Fibroblast of lung (primary cell): ENCODE measurements around the gene SLC22A1.

Experiments used
- CTCF ChIP-seq, 2 donors: IDR thresholded peaks in 1 of 2; conservative IDR thresholded peaks in 1 of 2; 1 replicate in 1 of 2; 2 replicates in 1 of 2; pipeline ENCODE4 v1.5.1; 2011 to 2012; ENCODE audit warnings: low read length in 2 of 2, control low read depth in 1 of 2, inconsistent platforms in 1 of 2, low read depth in 1 of 2, mild to moderate bottlenecking in 1 of 2
- EZH2 ChIP-seq: IDR thresholded peaks from 2 replicates; pipeline ENCODE4 v1.5.1; 2012; ENCODE audit warnings: low read length, control low read depth, mild to moderate bottlenecking; ENCODE audit errors: missing control alignments

- TF ChIP-seq EZH2 (no peak), CTCF (conservative IDR thresholded peaks at IDR 0.05 in 1 of 2, IDR thresholded peaks at IDR 0.05 in 1 of 2; ENCODE audit: low read depth in 1 of 2, low read length in 2 of 2) (no peak)
Observed at GRCh38 chr6:160101277-160102205, 20.1 kb upstream of the SLC22A1 start.
